ENCODE data around the gene TULP4.

DNA sequence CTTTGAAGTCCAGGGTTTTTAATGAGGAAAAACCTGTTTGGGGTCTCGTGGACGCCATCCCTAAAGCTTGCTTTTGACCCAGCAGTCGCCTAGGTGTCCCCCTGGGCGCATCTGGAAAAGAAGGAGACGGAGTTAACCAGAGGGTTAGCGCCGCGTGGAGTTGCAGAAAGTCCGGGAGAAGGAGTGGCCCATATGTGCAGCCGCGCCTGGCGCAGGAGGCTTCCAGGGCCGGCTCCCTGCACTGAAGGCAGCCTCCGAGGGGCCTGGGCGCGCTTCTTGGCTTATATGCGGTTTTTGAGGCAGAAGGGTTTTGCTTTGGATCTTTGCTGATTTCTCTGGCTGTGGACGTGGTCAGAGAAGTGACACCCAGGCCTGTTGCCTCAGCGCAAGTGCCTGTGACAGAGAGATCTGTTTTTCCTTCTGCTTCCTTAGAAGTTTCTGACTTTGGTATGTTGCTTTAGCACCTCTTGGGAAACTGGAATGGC is 248.6 kb downstream of the TULP4 start:
- TF ChIP-seq POLR2AphosphoS5 (IDR thresholded peaks at IDR 0.05) (no peak), POLR2A (IDR thresholded peaks at IDR 0.05) (no peak)
- TF ChIP-seq, protein P1, sequence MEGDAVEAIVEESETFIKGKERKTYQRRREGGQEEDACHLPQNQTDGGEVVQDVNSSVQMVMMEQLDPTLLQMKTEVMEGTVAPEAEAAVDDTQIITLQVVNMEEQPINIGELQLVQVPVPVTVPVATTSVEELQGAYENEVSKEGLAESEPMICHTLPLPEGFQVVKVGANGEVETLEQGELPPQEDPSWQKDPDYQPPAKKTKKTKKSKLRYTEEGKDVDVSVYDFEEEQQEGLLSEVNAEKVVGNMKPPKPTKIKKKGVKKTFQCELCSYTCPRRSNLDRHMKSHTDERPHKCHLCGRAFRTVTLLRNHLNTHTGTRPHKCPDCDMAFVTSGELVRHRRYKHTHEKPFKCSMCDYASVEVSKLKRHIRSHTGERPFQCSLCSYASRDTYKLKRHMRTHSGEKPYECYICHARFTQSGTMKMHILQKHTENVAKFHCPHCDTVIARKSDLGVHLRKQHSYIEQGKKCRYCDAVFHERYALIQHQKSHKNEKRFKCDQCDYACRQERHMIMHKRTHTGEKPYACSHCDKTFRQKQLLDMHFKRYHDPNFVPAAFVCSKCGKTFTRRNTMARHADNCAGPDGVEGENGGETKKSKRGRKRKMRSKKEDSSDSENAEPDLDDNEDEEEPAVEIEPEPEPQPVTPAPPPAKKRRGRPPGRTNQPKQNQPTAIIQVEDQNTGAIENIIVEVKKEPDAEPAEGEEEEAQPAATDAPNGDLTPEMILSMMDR (IDR thresholded peaks at IDR 0.05), result no peak

Measured in prostate gland (tissue), 2 donors.